Caco-2 (cell line): ENCODE measurements around the gene HIRIP3. TPM values are rescaled to one million over a fixed set of nuclear protein-coding genes. Genes with fewer than 3 reads are reported as not detected.

Experiments used
- BruUV-seq: library from RNA; stranded (reverse); fragments of 400-500 nt; replicated peaks from 2 replicates; lab custom pipeline; 2021; lab: Mats Ljungman, UMichigan
- CTCF ChIA-PET: fragments of 300-600 bp; sonication (Branson Sonifier 250); formaldehyde crosslinking; loops from one replicate; lab custom pipeline; 2022; ENCODE audit warnings: antibody characterized with exemption; lab: Charles Lee
- POLR2A ChIA-PET: fragments of 300-600 bp; sonication (Branson Sonifier 250); formaldehyde crosslinking; loops from one replicate; lab custom pipeline; 2022; ENCODE audit warnings: antibody characterized with exemption; lab: Charles Lee
- DNase-seq, 2 experiments: peaks; one replicate each; pipeline versions ENCODE4 v3.0.0 to v3.0.0-alpha.2; 2020 to 2022
- H3K27me3 ChIP-seq: replicated peaks from 2 replicates; pipeline ENCODE4 v1.6.0; 2011; ENCODE audit warnings: low read length; ENCODE audit not compliant: control insufficient read depth, insufficient read depth
- H3K36me3 ChIP-seq: 2 replicates; pipeline ENCODE4 v1.5.1; 2011; ENCODE audit warnings: low read length; ENCODE audit not compliant: control insufficient read depth, insufficient read depth
- H3K4me1 ChIP-seq: fragments of 250-450 bp; sonication (Bioruptor Pico); 2 replicates; pipeline ENCODE4 v1.5.1; 2020; ENCODE audit warnings: mild to moderate bottlenecking
- H3K4me3 ChIP-seq: 2 replicates; pipeline ENCODE4 v1.5.1; 2011; ENCODE audit warnings: low read depth, mild to moderate bottlenecking, control low read depth, low read length
- H3K9me3 ChIP-seq: fragments of 250-450 bp; sonication (Bioruptor Pico); 2 replicates; pipeline ENCODE4 v1.5.1; 2020; ENCODE audit warnings: mild to moderate bottlenecking, moderate library complexity
- H3K27ac Mint-ChIP-seq: one replicate; pipeline ENCODE4 v1.8.0; 2022; ENCODE audit warnings: mixed read lengths; ENCODE audit not compliant: unreplicated experiment
- H3K27me3 Mint-ChIP-seq: one replicate; pipeline ENCODE4 v1.8.0; 2022; ENCODE audit warnings: mixed read lengths; ENCODE audit not compliant: insufficient read depth, unreplicated experiment
- H3K36me3 Mint-ChIP-seq: one replicate; pipeline ENCODE4 v1.8.0; 2022; ENCODE audit warnings: mild to moderate bottlenecking, mixed read lengths; ENCODE audit not compliant: insufficient read depth, unreplicated experiment
- H3K4me1 Mint-ChIP-seq: one replicate; pipeline ENCODE4 v1.8.0; 2022; ENCODE audit warnings: low read depth, mixed read lengths; ENCODE audit not compliant: unreplicated experiment
- H3K4me3 Mint-ChIP-seq: one replicate; pipeline ENCODE4 v1.8.0; 2022; ENCODE audit warnings: mild to moderate bottlenecking, moderate library complexity, mixed read lengths; ENCODE audit not compliant: unreplicated experiment
- H3K9me3 Mint-ChIP-seq: one replicate; pipeline ENCODE4 v1.8.0; 2022; ENCODE audit warnings: mixed read lengths; ENCODE audit not compliant: unreplicated experiment
- intact Hi-C: fragments of 100-400 bp; cut with micrococcal nuclease; formaldehyde crosslinking; loops from one replicate; pipeline ENCODE4 v1.10.0; 2022; ENCODE audit not compliant: unreplicated experiment
- total RNA-seq: library from RNA; stranded (reverse); gene quantifications from 2 replicates; pipeline ENCODE4 v1.2.3, GENCODE V29; 2022
- TF ChIP-seq, protein P1 (sequence below), 2 experiments: fragments of 200-600 bp in 1 of 2; IDR thresholded peaks; 1 replicate in 1 of 2; 2 replicates in 1 of 2; pipeline versions ENCODE4 v1.5.1 to v1.8.0; 2011 to 2022; ENCODE audit warnings: antibody characterized with exemption in 1 of 2, control low read depth in 1 of 2, inconsistent platforms in 1 of 2, low read depth in 1 of 2, low read length in 1 of 2, mild to moderate bottlenecking in 1 of 2, moderate library complexity in 1 of 2; ENCODE audit not compliant: insufficient read depth in 1 of 2, severe bottlenecking in 1 of 2, unreplicated experiment in 1 of 2

The HIRIP3 gene
- total RNA-seq, 1 experiment from 2014 or later, result 23.3 TPM

DNA sequence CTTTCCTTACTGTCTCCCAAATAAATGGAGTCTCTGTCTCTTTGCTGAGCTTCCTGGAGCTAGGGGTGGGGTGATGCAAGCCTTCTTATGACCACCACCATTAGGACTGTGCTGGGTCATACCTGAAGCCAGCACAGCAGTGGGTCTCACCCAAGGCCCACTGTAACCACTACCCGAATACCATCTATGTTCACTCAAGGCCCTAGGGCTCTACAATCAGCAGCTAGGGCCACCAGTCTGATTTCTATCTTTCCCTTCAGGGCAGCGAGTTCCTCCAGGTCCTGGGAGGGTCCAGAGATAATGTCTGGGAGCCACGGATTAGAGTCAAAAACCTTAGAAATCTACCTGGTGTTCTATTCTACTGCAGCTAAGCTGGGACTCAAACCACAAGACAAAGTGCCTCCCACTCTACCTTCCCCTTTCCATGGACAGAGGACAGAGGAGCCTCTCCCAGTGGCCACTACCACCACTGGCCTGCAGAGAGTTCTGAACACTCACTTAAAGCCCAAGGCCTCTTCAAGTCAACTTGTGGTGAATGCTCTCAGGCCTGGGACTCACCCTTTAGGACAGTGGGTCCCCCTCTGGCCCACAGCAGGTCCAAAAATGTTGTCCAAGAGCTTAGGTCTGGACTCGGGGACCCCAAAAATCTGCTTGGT, 44.5 kb downstream of the HIRIP3 start:
- no peak for DNase-seq
- peaks cover 10% of the 10 kb centered on the region for H3K9me3 Mint-ChIP-seq

DNA sequence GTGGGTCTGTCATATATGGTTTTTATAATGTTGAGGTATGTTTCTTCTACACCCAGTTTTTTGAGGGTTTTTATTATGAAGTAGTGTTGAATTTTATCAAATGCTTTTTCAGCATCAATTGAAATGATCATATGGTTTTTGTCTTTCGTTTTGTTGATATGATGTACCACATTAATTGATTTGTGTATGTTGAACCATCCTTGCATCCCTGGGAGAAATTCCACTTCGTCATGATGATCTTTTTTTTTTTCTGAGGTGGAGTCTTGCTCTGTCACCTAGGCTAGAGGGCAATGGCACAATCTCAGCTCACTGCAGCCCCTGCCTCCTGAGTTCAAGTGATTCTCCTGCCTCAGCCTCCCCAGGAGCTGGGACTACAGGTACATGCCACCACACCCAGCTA, 47.5 kb downstream of the HIRIP3 start:
- CTCF ChIA-PET, result no interaction called here

More for the DNA sequence above, 44.5 kb downstream of the HIRIP3 start:
- TF ChIP-seq, protein P1, sequence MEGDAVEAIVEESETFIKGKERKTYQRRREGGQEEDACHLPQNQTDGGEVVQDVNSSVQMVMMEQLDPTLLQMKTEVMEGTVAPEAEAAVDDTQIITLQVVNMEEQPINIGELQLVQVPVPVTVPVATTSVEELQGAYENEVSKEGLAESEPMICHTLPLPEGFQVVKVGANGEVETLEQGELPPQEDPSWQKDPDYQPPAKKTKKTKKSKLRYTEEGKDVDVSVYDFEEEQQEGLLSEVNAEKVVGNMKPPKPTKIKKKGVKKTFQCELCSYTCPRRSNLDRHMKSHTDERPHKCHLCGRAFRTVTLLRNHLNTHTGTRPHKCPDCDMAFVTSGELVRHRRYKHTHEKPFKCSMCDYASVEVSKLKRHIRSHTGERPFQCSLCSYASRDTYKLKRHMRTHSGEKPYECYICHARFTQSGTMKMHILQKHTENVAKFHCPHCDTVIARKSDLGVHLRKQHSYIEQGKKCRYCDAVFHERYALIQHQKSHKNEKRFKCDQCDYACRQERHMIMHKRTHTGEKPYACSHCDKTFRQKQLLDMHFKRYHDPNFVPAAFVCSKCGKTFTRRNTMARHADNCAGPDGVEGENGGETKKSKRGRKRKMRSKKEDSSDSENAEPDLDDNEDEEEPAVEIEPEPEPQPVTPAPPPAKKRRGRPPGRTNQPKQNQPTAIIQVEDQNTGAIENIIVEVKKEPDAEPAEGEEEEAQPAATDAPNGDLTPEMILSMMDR (IDR thresholded peaks at IDR 0.05; ENCODE audit: insufficient read depth in 1 of 2, low read depth in 1 of 2, low read length in 1 of 2, severe bottlenecking in 1 of 2, unreplicated experiment in 1 of 2), result no peak
- peaks cover 4% of the 10 kb centered on the region for H3K9me3 ChIP-seq
- Mint-ChIP-seq H3K27me3 (no peaks in the 10 kb centered on the region), H3K4me3 (no peak overlapping the region), H3K36me3 (peaks cover 6% of the 10 kb centered on the region), H3K27ac (no peak overlapping the region), H3K4me1 (no peaks in the 10 kb centered on the region)
- POLR2A ChIA-PET, result interaction anchor here (1.1 kb wide), 1 partner anchor 11 kb away, joined by 3 read pairs; the partner anchor contains the start of gene TMEM219
- BruUV-seq, result no TSS peak
- H3K27me3 ChIP-seq, result no peaks in the 10 kb centered on the region
- H3K36me3 ChIP-seq, result no peaks in the 10 kb centered on the region
- CTCF ChIA-PET, result no interaction called here
- H3K4me3 ChIP-seq, result no peak overlapping the region
- intact Hi-C loops, result no loop called here
- peaks cover 7% of the 10 kb centered on the region; the same call in 1 of the 2 replicates for H3K4me1 ChIP-seq

More for the DNA sequence above, 47.5 kb downstream of the HIRIP3 start:
- Histone ChIP-seq H3K36me3 (no peaks in the 10 kb centered on the region), H3K4me3 (no peak overlapping the region), H3K27me3 (no peaks in the 10 kb centered on the region), H3K9me3 (peaks cover 4% of the 10 kb centered on the region), H3K4me1 (peaks cover 26% of the 10 kb centered on the region)
- peaks cover 8% of the 10 kb centered on the region for H3K4me1 Mint-ChIP-seq
- no peak for DNase-seq
- POLR2A ChIA-PET, result interaction anchor here (0.6 kb wide), 1 partner anchor 14 kb away, joined by 3 read pairs; the partner anchor contains the start of gene TMEM219
- no TSS peak for BruUV-seq
- no peak overlapping the region for H3K27ac Mint-ChIP-seq
- H3K36me3 Mint-ChIP-seq, result peaks cover 17% of the 10 kb centered on the region
- no peaks in the 10 kb centered on the region for H3K27me3 Mint-ChIP-seq
- H3K4me3 Mint-ChIP-seq, result no peak overlapping the region
- TF ChIP-seq, protein P1 (IDR thresholded peaks at IDR 0.05; ENCODE audit: insufficient read depth in 1 of 2, low read depth in 1 of 2, low read length in 1 of 2, severe bottlenecking in 1 of 2, unreplicated experiment in 1 of 2), result no peak
- peaks cover 10% of the 10 kb centered on the region for H3K9me3 Mint-ChIP-seq
- intact Hi-C loops, result no loop called here
